Activated CD8-positive, alpha-beta T cell treated with anti-CD3 and anti-CD28 coated beads for 36 hours (primary cell): ENCODE data around the gene TNFRSF4. TPM values are rescaled to one million over a fixed set of nuclear protein-coding genes. Genes with fewer than 3 reads are reported as not detected.

Experiments
- ATAC-seq: fragments of 200-7000 bp; cut with Tn5 transposase; one replicate; pipeline ENCODE4 v1.10.0; 2021; ENCODE audit warnings: mild to moderate bottlenecking, moderate library complexity
- CTCF ChIA-PET: fragments of 350-600 bp; sonication (Branson Sonifier 250); formaldehyde crosslinking; loops from one replicate; lab custom pipeline; 2021; ENCODE audit warnings: antibody characterized with exemption; lab: Charles Lee
- POLR2A ChIA-PET: fragments of 350-600 bp; sonication (Branson Sonifier 250); formaldehyde crosslinking; loops from one replicate; lab custom pipeline; 2021; ENCODE audit warnings: antibody characterized with exemption; lab: Charles Lee
- DNase-seq: peaks from one replicate; pipeline ENCODE4 v3.0.0-alpha.2; 2020
- H3K27ac Mint-ChIP-seq: one replicate; pipeline ENCODE4 v1.8.0; 2021; ENCODE audit warnings: mild to moderate bottlenecking, mixed read lengths
- H3K27me3 Mint-ChIP-seq: one replicate; pipeline ENCODE4 v1.8.0; 2021; ENCODE audit warnings: mixed read lengths
- H3K36me3 Mint-ChIP-seq: one replicate; pipeline ENCODE4 v1.8.0; 2021; ENCODE audit warnings: low read depth, mixed read lengths
- H3K4me1 Mint-ChIP-seq: one replicate; pipeline ENCODE4 v1.8.0; 2021; ENCODE audit warnings: low read depth, mixed read lengths
- H3K4me3 Mint-ChIP-seq: one replicate; pipeline ENCODE4 v1.8.0; 2021; ENCODE audit warnings: mild to moderate bottlenecking, moderate library complexity, mixed read lengths
- H3K9me3 Mint-ChIP-seq: one replicate; pipeline ENCODE4 v1.8.0; 2021; ENCODE audit warnings: mixed read lengths
- CTCF ChIP-seq: fragments of 200-600 bp; IDR thresholded peaks from one replicate; pipeline ENCODE4 v1.8.0; 2022; ENCODE audit warnings: antibody characterized with exemption, mild to moderate bottlenecking
- intact Hi-C: fragments of 100-400 bp; cut with micrococcal nuclease; formaldehyde crosslinking; loops from one replicate; pipeline ENCODE4 v1.10.0; 2022
- total RNA-seq, 2 experiments: library from RNA; stranded (reverse); gene quantifications; one replicate each; pipeline ENCODE4 v1.2.3, GENCODE V29; 2021

Gene TNFRSF4
- total RNA-seq, 2 experiments from 2014 or later = 137 to 142 TPM

- Mint-ChIP-seq H3K4me1 (peaks cover 46% of the 10 kb centered on the region), H3K27ac (no peak overlapping the region), H3K9me3 (no peaks in the 10 kb centered on the region), H3K36me3 (peaks cover 16% of the 10 kb centered on the region), H3K27me3 (no peaks in the 10 kb centered on the region), H3K4me3 (peak overlapping the region; percentile 60)
- ChIA-PET POLR2A (interaction anchor here (1.0 to 1.7 kb wide), 2 partner anchors 17 to 88 kb away, joined by 3 to 4 read pairs; no protein-coding TSS in a partner anchor), CTCF (interaction anchor here (2.1 kb wide), 1 partner anchor 89 kb away, joined by 6 read pairs; no protein-coding TSS in a partner anchor)
- DNase-seq (no peak), ATAC-seq (no peak)
- intact Hi-C loops = no loop called here
- TF ChIP-seq CTCF = no peak
Measured at GRCh38 chr1:1210726-1211540, 3.0 kb downstream of the TNFRSF4 start.

- POLR2A ChIA-PET = interaction anchor here (0.7 to 1.7 kb wide), 5 partner anchors 15 to 176 kb away, joined by 3 to 4 read pairs (median 4); no protein-coding TSS in a partner anchor
- CTCF ChIA-PET = interaction anchor here (1.3 to 3.7 kb wide), 4 partner anchors 11 to 87 kb away, joined by 3 to 20 read pairs (median 5); no protein-coding TSS in a partner anchor
- DNase-seq (peak; percentile 86), ATAC-seq (peak; percentile 17)
- TF ChIP-seq CTCF = no peak
- H3K27me3 Mint-ChIP-seq = no peaks in the 10 kb centered on the region
- H3K9me3 Mint-ChIP-seq = no peaks in the 10 kb centered on the region
- H3K36me3 Mint-ChIP-seq = peaks cover 18% of the 10 kb centered on the region
- peaks cover 31% of the 10 kb centered on the region for H3K4me1 Mint-ChIP-seq
- H3K4me3 Mint-ChIP-seq = peak overlapping the region; percentile 79
- H3K27ac Mint-ChIP-seq = peak overlapping the region; percentile 98
- intact Hi-C loops = loop anchor here (10.0 kb wide), 1 partner anchor 64 kb away; no protein-coding TSS in a partner anchor
Measured at GRCh38 chr1:1208713-1209433, 5.1 kb downstream of the TNFRSF4 start.

GRCh38 chr1:1207571-1207892, 6.4 kb downstream of the TNFRSF4 start:
- H3K36me3 Mint-ChIP-seq = peaks cover 18% of the 10 kb centered on the region

GRCh38 chr1:1206966-1207531, 6.9 kb downstream of the TNFRSF4 start:
- CTCF ChIA-PET = interaction anchor here (1.2 to 3.7 kb wide), 3 partner anchors 13 to 143 kb away, joined by 3 to 20 read pairs (median 4); no protein-coding TSS in a partner anchor

More at GRCh38 chr1:1207571-1207892, 6.4 kb downstream of the TNFRSF4 start:
- Mint-ChIP-seq H3K4me3 (peak overlapping the region; percentile 79), H3K27ac (peak overlapping the region; percentile 98), H3K4me1 (peaks cover 31% of the 10 kb centered on the region), H3K9me3 (no peaks in the 10 kb centered on the region), H3K27me3 (no peaks in the 10 kb centered on the region)
- DNase-seq = no peak
- ChIA-PET POLR2A (interaction anchor here (0.7 to 3.7 kb wide), 9 partner anchors 8 to 51 kb away, joined by 3 to 18 read pairs (median 3); partner anchors contain the start of gene TNFRSF4), CTCF (interaction anchor here (1.2 to 3.7 kb wide), 3 partner anchors 14 to 143 kb away, joined by 3 to 20 read pairs (median 4); no protein-coding TSS in a partner anchor)
- no peak for ATAC-seq
- TF ChIP-seq CTCF = no peak
- intact Hi-C loops = loop anchor here (10.0 kb wide), 1 partner anchor 63 kb away; no protein-coding TSS in a partner anchor

More at GRCh38 chr1:1206966-1207531, 6.9 kb downstream of the TNFRSF4 start:
- no peaks in the 10 kb centered on the region for H3K27me3 Mint-ChIP-seq
- no peak for ATAC-seq
- peaks cover 16% of the 10 kb centered on the region for H3K36me3 Mint-ChIP-seq
- H3K27ac Mint-ChIP-seq = peak overlapping the region; percentile 98
- POLR2A ChIA-PET = interaction anchor here (0.7 to 3.7 kb wide), 8 partner anchors 8 to 48 kb away, joined by 3 to 18 read pairs (median 3); partner anchors contain the start of gene TNFRSF4
- H3K4me3 Mint-ChIP-seq = peak overlapping the region; percentile 79
- no peaks in the 10 kb centered on the region for H3K9me3 Mint-ChIP-seq
- intact Hi-C loops = loop anchor here (10.0 kb wide), 1 partner anchor 62 kb away; no protein-coding TSS in a partner anchor
- peaks cover 31% of the 10 kb centered on the region for H3K4me1 Mint-ChIP-seq
- no peak for TF ChIP-seq CTCF
- peak; percentile 50 for DNase-seq
